Activated CD4-positive, alpha-beta T cell treated with anti-CD3 and anti-CD28 coated beads, Interleukin-2, amount 50 U/mL, for 24 hours (primary cell): Measurements from ENCODE around the gene DEFB131A.
"Not testable (repeated sequence)": the region's sequence is repeated elsewhere in the genome, so short reads cannot be mapped to it uniquely, and the experiment has no call there.

Experiments
- DNase-seq, 2 donors: peaks; one replicate each; pipeline ENCODE4 v3.0.0-alpha.2; 2020; ENCODE audit warnings: low read depth in 1 of 2, low spot score in 1 of 2

The DEFB131A gene, protein sequence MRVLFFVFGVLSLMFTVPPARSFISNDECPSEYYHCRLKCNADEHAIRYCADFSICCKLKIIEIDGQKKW

DNA sequence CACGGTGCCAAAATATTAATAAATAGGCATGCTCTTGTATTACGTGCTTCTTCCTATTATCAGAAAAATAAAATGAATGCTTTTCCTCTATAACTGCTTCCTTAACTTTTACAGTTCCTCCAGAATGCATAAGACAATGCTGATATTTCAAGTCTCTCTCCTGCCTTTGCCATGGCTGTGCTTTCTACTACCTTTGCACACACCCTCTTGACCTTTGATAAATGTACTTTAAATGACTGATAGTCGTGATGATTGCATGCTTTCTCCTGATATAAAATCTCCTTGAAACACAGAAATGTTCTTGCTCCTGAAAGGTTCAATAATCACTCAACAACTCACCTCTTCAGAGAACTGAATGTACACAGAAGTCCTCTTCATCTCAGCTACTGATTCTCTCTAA, at the start of gene DEFB131A:
TSS of gene DEFB131A (plus strand) at position 301 of the 400 bp plus-strand sequence. CDS start 120 bp downstream, outside the sequence.
- not testable (repeated sequence) for DNase-seq

- DNase-seq, result not testable (repeated sequence)
These were observed 38.4 kb upstream of the DEFB131A start for GRCh38 chr4:9405774-9406173.

GRCh38 chr4:9406491-9406890, 37.7 kb upstream of the DEFB131A start:
- DNase-seq, result not testable (repeated sequence)

DNA sequence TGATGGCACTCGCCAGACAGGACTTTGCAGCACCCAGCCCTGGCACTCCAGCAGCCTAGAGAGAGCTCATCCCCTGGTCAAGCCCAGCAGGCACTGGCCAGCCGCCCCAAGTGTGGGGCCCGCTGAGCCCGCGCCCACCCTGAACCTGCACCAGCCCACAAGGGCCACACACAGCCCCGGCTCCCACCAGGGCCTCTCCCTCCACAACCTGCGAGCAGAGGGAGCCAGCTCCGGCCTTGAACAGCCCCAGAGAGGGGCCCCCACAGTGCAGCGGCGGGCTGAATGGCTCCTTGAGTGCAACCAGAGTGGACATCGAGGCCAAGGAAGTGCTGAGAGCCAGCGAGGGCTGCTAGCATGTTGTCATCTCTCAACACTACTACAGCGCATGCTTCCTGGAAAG, 34.4 kb upstream of the DEFB131A start:
- no peak for DNase-seq

GRCh38 chr4:9421884-9422455, 22.2 kb upstream of the DEFB131A start:
- DNase-seq, result not testable (repeated sequence)

GRCh38 chr4:9425916-9426315, 18.3 kb upstream of the DEFB131A start:
- not testable (repeated sequence) for DNase-seq

DNA sequence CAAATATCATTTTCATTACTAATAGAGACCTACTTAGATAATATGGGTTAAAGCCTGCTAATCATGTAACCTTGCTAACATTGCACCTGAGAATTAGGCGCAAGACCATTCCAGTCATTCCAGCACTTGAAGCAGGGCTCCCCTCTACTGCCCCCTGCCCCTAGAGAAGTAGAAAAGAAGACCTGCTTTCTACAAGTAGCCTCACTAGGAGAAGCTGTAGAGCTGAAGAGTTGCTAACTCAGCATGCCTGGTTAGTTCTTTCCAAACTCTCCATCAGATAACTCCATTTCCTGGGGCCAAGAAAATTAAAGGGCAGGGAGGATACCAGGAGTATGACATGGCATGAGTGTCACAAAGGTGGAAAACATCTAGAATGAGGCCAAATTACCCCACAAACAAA, 14.2 kb upstream of the DEFB131A start:
- DNase-seq, result not testable (repeated sequence)

DNA sequence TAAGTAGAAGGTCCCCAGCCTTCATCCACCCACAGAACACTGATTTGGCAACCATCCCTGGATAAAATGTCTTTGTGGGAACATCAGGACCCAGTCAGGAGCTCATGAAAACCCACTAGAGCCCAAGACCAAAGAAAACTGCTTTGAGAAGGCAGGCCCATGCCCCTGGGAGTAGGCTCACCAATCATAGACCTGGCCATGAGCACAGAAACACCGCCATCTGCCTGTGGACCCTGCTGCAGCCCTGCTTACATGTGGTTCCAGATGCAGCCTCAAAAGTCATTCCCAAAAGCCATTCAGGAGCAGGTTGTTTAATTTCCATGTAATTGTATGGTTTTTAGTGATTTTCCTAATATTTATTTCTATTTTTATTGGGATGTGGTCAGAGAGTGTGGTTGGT, 10.9 kb upstream of the DEFB131A start:
- DNase-seq, result not testable (repeated sequence)

DNA sequence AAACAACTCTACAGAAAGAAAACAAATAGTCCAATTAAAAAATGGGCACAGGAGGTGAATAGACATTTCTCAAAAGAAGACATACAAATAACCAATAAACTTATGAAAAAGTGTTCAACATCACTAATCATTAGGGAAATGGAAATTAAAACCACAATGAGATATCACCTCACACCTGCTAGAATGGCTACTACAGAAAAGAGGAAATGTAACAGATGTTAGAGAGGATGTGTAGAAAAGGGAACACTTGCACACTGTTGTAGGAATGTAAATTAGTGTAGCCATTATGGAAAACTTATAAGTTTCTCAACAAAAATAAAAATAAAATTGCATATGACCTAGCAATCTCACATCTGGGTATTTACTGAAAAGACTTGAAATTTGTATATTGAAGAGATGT, 7.5 kb upstream of the DEFB131A start:
- DNase-seq, result not testable (repeated sequence)

- not testable (repeated sequence) for DNase-seq
These were observed 1.9 kb upstream of the DEFB131A start for GRCh38 chr4:9442355-9442754.

- not testable (repeated sequence) for DNase-seq
These were observed 467 bp downstream of the DEFB131A start for GRCh38 chr4:9444681-9445080.

DNA sequence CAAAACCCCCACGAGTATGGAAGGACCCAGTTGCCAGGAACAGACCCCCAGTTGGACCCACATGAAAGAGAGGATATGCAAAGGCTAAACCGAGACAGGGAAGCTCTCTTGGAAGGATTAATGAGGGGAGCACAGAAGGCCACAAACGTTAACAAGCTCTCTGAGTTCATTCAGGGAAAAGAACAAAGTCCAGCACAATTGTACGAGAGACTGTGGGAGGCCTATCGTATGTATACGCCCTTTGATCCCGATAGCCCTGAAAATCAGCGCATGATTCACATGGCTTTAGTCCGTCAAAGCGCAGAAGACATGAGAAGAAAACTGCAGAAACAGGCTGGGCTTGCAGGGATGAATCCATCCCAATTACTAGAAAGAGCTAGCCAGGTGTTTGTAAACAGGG, 8.0 kb downstream of the DEFB131A start:
- not testable (repeated sequence) for DNase-seq

GRCh38 chr4:9454284-9454683, 10.1 kb downstream of the DEFB131A start:
- not testable (repeated sequence) for DNase-seq

GRCh38 chr4:9455046-9455445, 10.8 kb downstream of the DEFB131A start:
- not testable (repeated sequence) for DNase-seq

DNA sequence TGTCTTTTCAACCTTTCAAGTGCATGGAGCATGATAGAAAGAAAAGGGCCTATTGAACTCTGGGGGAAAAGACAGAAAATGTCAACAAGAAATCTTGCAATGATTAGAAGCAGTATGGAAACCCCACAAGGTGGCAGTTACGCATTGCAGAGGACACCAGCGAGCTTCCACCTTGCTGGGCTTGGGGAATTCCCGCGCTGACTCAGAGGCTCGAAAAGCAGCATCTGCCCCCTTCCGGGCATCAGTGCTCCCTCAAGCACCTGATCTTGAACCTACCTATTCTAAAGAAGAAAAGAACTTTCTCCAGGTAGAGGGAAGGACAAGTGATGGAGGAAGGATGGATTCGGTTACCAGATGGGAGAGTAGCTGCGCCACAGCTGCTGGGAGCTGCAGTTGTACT, 35.3 kb downstream of the DEFB131A start:
- not testable (repeated sequence) for DNase-seq

DNA sequence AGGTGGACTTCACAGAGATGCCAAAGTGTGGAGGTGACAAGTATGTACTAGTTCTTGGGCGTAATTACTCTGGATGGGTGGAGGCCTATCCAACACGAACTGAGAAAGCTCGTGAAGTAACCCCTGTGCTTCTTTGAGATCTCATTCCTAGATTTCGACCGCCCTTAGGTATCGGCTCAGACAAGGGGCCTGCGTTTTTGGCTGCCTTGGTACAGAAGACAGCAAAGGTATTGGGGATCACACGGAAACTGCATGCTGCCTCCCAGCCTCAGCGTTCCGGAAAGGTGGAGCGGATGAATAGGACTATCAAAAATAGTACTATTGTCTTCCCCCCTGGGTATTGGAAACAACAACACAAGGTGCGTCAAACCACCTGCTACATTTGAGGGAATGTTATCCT, 35.9 kb downstream of the DEFB131A start:
- DNase-seq, result not testable (repeated sequence)

- DNase-seq, result not testable (repeated sequence)
These were observed 38.7 kb downstream of the DEFB131A start for GRCh38 chr4:9482871-9483270.

DNA sequence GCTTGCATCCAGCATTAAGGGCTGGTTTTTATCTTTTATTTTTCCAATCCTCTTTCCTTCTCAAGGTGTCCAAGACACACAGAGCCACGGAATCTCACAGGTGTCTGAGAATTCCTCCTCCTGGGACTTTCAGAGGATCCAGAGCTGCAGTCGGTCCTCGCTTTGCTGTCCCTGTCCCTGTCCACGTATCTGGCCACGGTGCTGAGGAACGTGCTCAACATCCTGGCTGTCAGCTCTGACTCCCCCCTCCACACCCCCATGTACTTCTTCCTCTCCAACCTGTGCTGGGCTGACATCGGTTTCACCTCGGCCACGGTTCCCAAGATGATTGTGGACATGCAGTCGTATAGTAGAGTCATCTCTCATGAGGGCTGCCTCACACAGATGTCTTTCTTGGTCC, 39.5 kb downstream of the DEFB131A start:
- DNase-seq, result not testable (repeated sequence)

GRCh38 chr4:9486880-9487279, 42.7 kb downstream of the DEFB131A start:
- DNase-seq, result not testable (repeated sequence)

GRCh38 chr4:9488796-9489195, 44.6 kb downstream of the DEFB131A start:
- not testable (repeated sequence) for DNase-seq

DNA sequence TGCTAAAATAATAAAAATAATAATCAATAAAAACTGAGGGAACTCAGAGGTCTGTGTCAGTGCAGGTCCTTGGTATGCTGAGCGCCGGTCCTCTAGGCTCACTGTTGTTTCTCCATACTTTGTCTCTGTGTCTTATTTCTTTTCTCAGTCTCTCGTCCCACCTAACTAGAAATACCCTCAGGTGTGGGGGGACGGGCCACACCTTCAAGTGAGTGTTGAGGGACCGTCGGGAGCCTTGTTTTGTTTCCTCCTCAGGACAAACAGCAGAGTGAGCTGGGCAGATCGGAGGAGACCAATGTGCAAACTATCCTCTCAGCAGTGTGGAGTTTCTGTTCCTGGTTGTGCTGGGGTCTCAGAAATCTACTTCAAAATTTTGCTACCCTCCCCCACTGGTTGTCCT, 46.3 kb downstream of the DEFB131A start:
- not testable (repeated sequence) for DNase-seq

- not testable (repeated sequence) for DNase-seq
These were observed 46.8 kb downstream of the DEFB131A start for GRCh38 chr4:9490986-9491385.

DNA sequence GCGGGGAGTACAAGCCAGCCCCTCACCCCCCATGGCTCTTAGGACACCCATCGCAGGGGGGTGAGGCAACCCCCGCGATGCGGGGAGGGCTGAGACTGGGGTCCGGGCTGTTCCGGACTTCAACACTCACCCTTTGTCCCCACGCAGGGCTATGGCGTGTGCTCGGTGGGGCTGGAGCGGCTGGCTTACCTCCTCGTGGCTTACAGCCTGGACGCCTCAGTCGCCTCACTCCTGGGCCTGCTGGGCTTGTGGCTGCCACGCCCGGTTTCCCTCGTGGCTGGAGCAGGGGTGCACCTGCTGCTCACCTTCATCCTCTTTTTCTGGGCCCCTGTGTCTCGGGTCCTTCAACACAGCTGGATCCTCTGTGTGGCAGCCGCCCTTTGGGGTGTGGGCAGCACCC, 49.4 kb downstream of the DEFB131A start:
- DNase-seq, result not testable (repeated sequence)
